MCF 10A (cell line): ENCODE data around the gene MYOM1. TPM values are rescaled to one million over a fixed set of nuclear protein-coding genes. Genes with fewer than 3 reads are reported as not detected.
A peak's percentile ranks its signal among the peaks of the same experiment; 100 is the strongest.

Source experiments
- BruUV-seq: library from RNA; stranded (reverse); fragments of 400-500 nt; replicated peaks from 2 replicates; lab custom pipeline; 2021; lab: Mats Ljungman, UMichigan
- CTCF ChIA-PET: fragments of 300-600 bp; sonication (Branson Sonifier 250); formaldehyde crosslinking; extraction: SDS; loops from one replicate; lab custom pipeline; 2021; ENCODE audit warnings: antibody characterized with exemption, inconsistent platforms; lab: Yijun Ruan, JAX
- POLR2A ChIA-PET: fragments of 300-600, 350-650 bp; sonication (Branson Sonifier 250); formaldehyde crosslinking; extraction: SDS; loops from one replicate; lab custom pipeline; 2020; ENCODE audit warnings: antibody characterized with exemption, inconsistent platforms; lab: Yijun Ruan, JAX
- DNase-seq: peaks from one replicate; pipeline ENCODE4 v3.0.0-alpha.2; 2018; ENCODE audit not compliant: unreplicated experiment
- H3K27ac Mint-ChIP-seq: one replicate; pipeline ENCODE4 v1.8.0; 2022; ENCODE audit warnings: mild to moderate bottlenecking, low read depth, mixed read lengths; ENCODE audit not compliant: unreplicated experiment
- H3K27me3 Mint-ChIP-seq: one replicate; pipeline ENCODE4 v1.8.0; 2022; ENCODE audit warnings: mixed read lengths; ENCODE audit not compliant: insufficient read depth, unreplicated experiment
- H3K36me3 Mint-ChIP-seq: one replicate; pipeline ENCODE4 v1.8.0; 2022; ENCODE audit warnings: mild to moderate bottlenecking, moderate library complexity, mixed read lengths; ENCODE audit not compliant: insufficient read depth, unreplicated experiment
- H3K4me1 Mint-ChIP-seq: one replicate; pipeline ENCODE4 v1.8.0; 2022; ENCODE audit warnings: mixed read lengths; ENCODE audit not compliant: insufficient read depth, unreplicated experiment
- H3K4me3 Mint-ChIP-seq: one replicate; pipeline ENCODE4 v1.8.0; 2022; ENCODE audit warnings: mild to moderate bottlenecking, moderate library complexity, mixed read lengths; ENCODE audit not compliant: unreplicated experiment
- H3K9me3 Mint-ChIP-seq: one replicate; pipeline ENCODE4 v1.8.0; 2022; ENCODE audit warnings: mixed read lengths; ENCODE audit not compliant: unreplicated experiment
- intact Hi-C: fragments of 100-400 bp; cut with micrococcal nuclease; formaldehyde crosslinking; loops from 2 replicates; pipeline ENCODE4 v1.14.1; 2022
- total RNA-seq: library from RNA; stranded (reverse); gene quantifications from 2 replicates; pipeline ENCODE4 v1.2.3, GENCODE V29; 2022
- TF ChIP-seq, protein P1 (sequence below): fragments of 200-600 bp; IDR thresholded peaks from one replicate; pipeline ENCODE4 v1.8.0; 2022; ENCODE audit warnings: antibody characterized with exemption, mild to moderate bottlenecking; ENCODE audit not compliant: unreplicated experiment

Gene MYOM1
- total RNA-seq, 1 experiment from 2014 or later = 0.21 TPM

DNA sequence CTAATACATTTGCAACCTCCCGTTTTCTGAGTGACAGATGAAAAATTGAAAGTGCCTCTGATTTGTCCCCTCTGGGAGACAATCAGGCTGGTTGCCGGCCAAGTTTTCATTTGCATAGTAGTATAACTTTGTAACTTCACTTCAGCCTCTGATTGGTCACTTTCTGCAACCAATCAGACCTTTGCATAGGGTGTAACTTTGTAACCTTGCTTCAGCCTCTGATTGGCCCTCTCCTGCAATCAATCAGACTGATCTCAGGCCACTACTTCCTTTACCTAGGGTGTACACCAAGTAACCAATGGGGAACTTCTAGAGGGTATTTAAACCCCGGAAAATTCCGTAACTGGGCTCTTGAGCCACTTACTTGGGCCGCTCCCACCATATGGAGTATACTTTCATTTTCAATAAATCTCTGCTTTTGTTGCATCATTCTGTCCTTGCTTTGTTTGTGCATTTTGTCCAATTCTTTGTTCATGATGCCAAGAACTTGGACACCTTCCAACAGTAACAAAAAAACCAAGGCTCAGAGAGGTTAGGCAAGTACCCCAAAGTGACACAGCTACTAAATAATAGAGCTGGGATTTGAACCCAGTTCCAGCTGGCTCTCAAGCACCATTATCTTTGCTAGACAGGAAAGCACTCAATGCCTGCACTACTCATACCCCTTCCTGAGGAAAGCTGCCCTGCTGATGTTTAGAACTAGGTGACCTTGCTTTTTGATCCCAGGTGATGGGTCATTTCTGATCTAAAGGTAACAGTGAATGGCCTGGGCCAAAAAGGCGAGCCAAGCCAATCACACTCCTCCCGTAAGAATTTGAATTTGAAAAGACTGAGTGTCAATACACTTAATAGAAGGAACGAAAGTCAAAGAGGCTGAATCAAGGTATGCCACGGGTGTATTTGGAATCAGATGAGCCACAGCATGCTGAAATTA lies 10.9 kb upstream of the MYOM1 start:
- ChIA-PET CTCF (interaction anchor here (0.7 to 2.0 kb wide), 3 partner anchors 9 to 17 kb away, joined by 3 to 5 read pairs (median 3); no protein-coding TSS in a partner anchor), POLR2A (interaction anchor here (1.2 to 1.4 kb wide), 2 partner anchors 8 to 12 kb away, joined by 3 to 5 read pairs; no protein-coding TSS in a partner anchor)
- no peak overlapping the region for H3K4me3 Mint-ChIP-seq
- H3K27ac Mint-ChIP-seq = no peak overlapping the region
- peaks cover 6% of the 10 kb centered on the region for H3K36me3 Mint-ChIP-seq
- peak; percentile 59 for DNase-seq
- H3K27me3 Mint-ChIP-seq = no peaks in the 10 kb centered on the region
- H3K4me1 Mint-ChIP-seq = no peaks in the 10 kb centered on the region
- intact Hi-C loops = no loop called here
- no peaks in the 10 kb centered on the region for H3K9me3 Mint-ChIP-seq
- TF ChIP-seq, protein P1, sequence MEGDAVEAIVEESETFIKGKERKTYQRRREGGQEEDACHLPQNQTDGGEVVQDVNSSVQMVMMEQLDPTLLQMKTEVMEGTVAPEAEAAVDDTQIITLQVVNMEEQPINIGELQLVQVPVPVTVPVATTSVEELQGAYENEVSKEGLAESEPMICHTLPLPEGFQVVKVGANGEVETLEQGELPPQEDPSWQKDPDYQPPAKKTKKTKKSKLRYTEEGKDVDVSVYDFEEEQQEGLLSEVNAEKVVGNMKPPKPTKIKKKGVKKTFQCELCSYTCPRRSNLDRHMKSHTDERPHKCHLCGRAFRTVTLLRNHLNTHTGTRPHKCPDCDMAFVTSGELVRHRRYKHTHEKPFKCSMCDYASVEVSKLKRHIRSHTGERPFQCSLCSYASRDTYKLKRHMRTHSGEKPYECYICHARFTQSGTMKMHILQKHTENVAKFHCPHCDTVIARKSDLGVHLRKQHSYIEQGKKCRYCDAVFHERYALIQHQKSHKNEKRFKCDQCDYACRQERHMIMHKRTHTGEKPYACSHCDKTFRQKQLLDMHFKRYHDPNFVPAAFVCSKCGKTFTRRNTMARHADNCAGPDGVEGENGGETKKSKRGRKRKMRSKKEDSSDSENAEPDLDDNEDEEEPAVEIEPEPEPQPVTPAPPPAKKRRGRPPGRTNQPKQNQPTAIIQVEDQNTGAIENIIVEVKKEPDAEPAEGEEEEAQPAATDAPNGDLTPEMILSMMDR = no peak
- BruUV-seq = no TSS peak

DNA sequence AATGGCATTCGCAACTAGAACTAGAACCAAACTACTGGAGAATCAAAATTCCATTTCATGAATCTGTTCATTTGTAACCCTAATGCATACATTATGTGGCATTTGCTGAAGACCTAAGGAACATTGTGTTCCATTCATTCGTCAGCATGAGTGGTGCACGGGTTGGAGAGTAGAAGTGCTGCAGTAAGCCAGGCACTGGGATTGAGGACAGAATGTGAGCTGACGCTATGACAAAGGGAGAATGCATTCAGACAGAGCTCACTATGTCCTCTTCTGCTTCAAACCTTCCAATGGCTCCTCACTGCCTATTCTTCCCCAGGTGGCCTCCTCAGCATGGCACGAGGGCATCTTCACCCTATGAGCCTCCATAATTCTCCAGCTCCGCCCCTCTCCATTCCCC lies 6.3 kb upstream of the MYOM1 start:
- ChIA-PET POLR2A (interaction anchor here (1.4 kb wide), 1 partner anchor 10 kb away, joined by 4 read pairs; no protein-coding TSS in a partner anchor), CTCF (interaction anchor here (0.6 kb wide), 1 partner anchor 45 kb away, joined by 3 read pairs; no protein-coding TSS in a partner anchor)
- intact Hi-C loops = no loop called here
- Mint-ChIP-seq H3K4me3 (no peak overlapping the region), H3K9me3 (no peaks in the 10 kb centered on the region), H3K27ac (no peak overlapping the region), H3K4me1 (no peaks in the 10 kb centered on the region), H3K27me3 (no peaks in the 10 kb centered on the region), H3K36me3 (peaks cover 12% of the 10 kb centered on the region)
- no peak for DNase-seq
- TF ChIP-seq, protein P1 = no peak
- BruUV-seq = no TSS peak

DNA sequence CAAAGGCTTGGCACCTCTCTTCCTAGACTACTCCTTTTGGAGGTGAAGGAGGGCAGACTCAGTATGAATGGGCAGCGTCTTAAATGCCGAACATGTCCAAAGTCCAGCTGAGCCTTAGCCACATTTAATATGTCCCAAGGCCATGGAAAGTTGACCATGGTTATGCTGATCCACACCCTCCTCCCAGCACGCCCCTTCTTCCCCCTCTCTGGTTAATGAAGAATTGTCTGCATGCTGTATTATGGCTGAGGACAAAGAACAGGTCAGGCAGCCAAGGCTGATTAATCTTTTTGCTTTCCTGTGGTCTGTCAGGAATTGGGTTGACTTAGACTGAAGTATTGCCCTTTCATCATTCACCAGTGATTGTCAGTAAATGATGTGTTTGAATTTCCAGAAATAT lies 5.8 kb upstream of the MYOM1 start:
- no peak overlapping the region for H3K4me3 Mint-ChIP-seq
- BruUV-seq = no TSS peak
- POLR2A ChIA-PET = interaction anchor here (1.4 kb wide), 1 partner anchor 10 kb away, joined by 4 read pairs; no protein-coding TSS in a partner anchor
- CTCF ChIA-PET = interaction anchor here (0.8 kb wide), 1 partner anchor 326 kb away, joined by 3 read pairs; no protein-coding TSS in a partner anchor
- H3K27me3 Mint-ChIP-seq = no peaks in the 10 kb centered on the region
- TF ChIP-seq, protein P1 = no peak
- no peak overlapping the region for H3K27ac Mint-ChIP-seq
- H3K9me3 Mint-ChIP-seq = no peaks in the 10 kb centered on the region
- intact Hi-C loops = no loop called here
- DNase-seq = no peak
- H3K36me3 Mint-ChIP-seq = peaks cover 12% of the 10 kb centered on the region
- no peaks in the 10 kb centered on the region for H3K4me1 Mint-ChIP-seq

DNA sequence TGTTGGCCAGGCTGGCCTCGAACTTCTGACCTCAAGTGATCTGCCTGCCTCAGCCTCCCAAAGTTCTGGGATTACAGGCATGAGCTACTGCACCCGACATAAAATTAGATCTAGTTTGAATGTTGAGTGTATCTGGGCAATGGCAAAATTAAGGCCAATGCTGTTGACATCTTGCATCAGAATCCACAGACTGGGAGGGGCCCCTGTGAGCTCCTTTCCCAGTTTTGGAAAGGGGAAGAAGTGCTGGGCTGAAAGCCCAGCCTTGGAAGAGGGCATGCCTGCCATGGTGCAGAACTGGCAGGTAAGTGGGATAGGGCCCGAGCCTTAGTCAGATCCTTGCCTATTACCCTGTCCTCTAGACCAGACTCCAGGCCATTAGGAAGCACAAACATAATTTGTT lies 4.5 kb upstream of the MYOM1 start:
- ChIA-PET CTCF (interaction anchor here (1.1 kb wide), 1 partner anchor 14 kb away, joined by 4 read pairs; no protein-coding TSS in a partner anchor), POLR2A (no interaction called here)
- no peak overlapping the region for H3K27ac Mint-ChIP-seq
- no peaks in the 10 kb centered on the region for H3K9me3 Mint-ChIP-seq
- H3K4me1 Mint-ChIP-seq = no peaks in the 10 kb centered on the region
- no peaks in the 10 kb centered on the region for H3K27me3 Mint-ChIP-seq
- TF ChIP-seq, protein P1 = no peak
- no TSS peak for BruUV-seq
- no peak for DNase-seq
- H3K36me3 Mint-ChIP-seq = peaks cover 12% of the 10 kb centered on the region
- intact Hi-C loops = no loop called here
- H3K4me3 Mint-ChIP-seq = no peak overlapping the region
